Lower leg skin (tissue), 3 donors: ENCODE measurements around the gene PTGFRN.

Experiments
- CTCF ChIP-seq, 3 donors: fragments of 450-650 bp; IDR thresholded peaks; one replicate each; pipeline ENCODE4 v1.5.1; 2016; ENCODE audit warnings: antibody characterized with exemption in 3 of 3, mild to moderate bottlenecking in 3 of 3, moderate library complexity in 2 of 3
- POLR2A ChIP-seq, 2 donors: fragments of 450-650 bp; IDR thresholded peaks; one replicate each; pipeline ENCODE4 v1.6.1; 2016 to 2017; ENCODE audit warnings: antibody characterized with exemption in 2 of 2, mild to moderate bottlenecking in 1 of 2, moderate library complexity in 1 of 2

DNA sequence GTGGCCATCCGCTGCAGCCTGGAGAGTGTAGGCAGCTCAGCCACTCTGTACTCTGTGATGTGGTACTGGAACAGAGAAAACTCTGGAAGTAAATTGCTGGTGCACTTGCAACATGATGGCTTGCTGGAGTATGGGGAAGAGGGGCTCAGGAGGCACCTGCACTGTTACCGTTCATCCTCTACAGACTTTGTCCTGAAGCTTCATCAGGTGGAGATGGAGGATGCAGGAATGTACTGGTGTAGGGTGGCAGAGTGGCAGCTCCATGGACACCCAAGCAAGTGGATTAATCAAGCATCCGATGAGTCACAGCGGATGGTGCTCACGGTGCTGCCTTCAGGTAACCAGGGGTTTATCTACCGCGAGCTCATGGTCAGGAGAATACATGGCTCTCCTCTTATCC lies 115.9 kb downstream of the PTGFRN start:
- no peak for TF ChIP-seq CTCF (IDR thresholded peaks at IDR 0.05)
- TF ChIP-seq POLR2A (IDR thresholded peaks at IDR 0.05): no peak
